ENCODE measurements around the gene C5orf24.

- no peak for TF ChIP-seq CTCF (conservative IDR thresholded peaks at IDR 0.05; ENCODE audit: low read depth, low read length)
- no peak for TF ChIP-seq EZH2 (IDR thresholded peaks at IDR 0.05; ENCODE audit: borderline replicate concordance, low read depth, low read length, poor library complexity, severe bottlenecking)
Observed at GRCh38 chr5:134887593-134888159, 41.9 kb downstream of the C5orf24 start.

Measured in A673 (cell line).